ENCODE data around the gene RAG2. TPM values are rescaled to one million over a fixed set of nuclear protein-coding genes. Genes with fewer than 3 reads are reported as not detected.

RAG2 gene
- not detected for polyA plus RNA-seq (2013, experiment 1 of 2)
- polyA plus RNA-seq (2013, experiment 2 of 2) = not detected

DNA sequence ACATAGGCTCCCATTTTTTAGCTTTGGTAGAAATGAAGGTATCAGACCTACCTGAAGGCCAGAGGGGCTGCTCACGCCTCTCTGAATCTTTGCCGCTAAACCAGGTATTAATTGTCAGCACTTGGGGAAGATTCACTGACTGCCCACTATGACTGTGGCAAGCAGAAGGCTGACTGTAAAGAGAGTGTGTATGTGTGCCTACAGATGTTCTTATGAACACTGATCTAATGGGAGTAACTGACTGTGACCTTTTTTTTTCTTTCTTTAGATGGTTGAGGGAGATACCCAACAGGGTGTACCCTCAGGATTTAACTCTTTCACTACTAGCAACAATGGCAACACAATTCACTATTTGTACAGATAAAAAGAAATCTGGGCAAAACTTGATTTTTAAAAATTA lies at the start of gene RAG2:
TSS of gene RAG2 (minus strand) at position 186 of the 400 bp plus-strand sequence. CDS start 4,068 bp downstream, outside the sequence.
- Histone ChIP-seq H3K4me1 (ENCODE audit: insufficient read depth, low read length) (no peaks in the 10 kb centered on the region; the same call in 1 of the 2 replicates), H3K27me3 (ENCODE audit: insufficient read depth, low read length) (peaks cover under 1% of the 10 kb centered on the region; the same call in 1 of the 2 replicates), H3K36me3 (ENCODE audit: insufficient read depth, low read length) (no peaks in the 10 kb centered on the region), H3K4me3 (ENCODE audit: low read length) (no peak within 1 kb of the TSS), H3K9ac (ENCODE audit: low read depth, low read length) (no peak within 1 kb of the TSS), H3K27ac (ENCODE audit: low read depth, low read length) (no peak within 1 kb of the TSS), H3K9me3 (ENCODE audit: insufficient read depth, low read depth, low read length) (no peaks in the 10 kb centered on the region)
- 90% methylated on average over 2 of the region's 2 CpGs for WGBS

DNA sequence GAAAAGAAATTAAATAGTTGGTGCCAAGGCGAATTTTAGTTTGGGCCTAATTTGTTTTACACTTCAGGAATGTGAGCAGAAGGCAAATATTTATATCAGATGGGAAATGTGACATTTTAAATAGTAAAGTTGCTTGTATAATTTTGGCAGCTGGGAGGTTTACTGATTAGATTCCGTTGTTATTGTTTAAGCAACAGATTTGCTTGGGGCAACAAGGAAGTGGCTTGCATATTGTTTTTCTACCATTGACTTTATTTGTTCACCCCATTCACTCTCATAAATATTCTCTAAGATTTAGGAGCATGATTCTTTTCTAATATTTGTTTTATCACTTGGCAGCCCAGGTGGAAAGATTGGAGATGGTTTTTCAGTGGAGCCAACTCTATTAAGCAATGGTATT lies 40.5 kb upstream of the RAG2 start:
- H3K27ac ChIP-seq (ENCODE audit: low read depth, low read length) = no peak overlapping the region
- no peaks in the 10 kb centered on the region for H3K4me1 ChIP-seq (ENCODE audit: insufficient read depth, low read length)

DNA sequence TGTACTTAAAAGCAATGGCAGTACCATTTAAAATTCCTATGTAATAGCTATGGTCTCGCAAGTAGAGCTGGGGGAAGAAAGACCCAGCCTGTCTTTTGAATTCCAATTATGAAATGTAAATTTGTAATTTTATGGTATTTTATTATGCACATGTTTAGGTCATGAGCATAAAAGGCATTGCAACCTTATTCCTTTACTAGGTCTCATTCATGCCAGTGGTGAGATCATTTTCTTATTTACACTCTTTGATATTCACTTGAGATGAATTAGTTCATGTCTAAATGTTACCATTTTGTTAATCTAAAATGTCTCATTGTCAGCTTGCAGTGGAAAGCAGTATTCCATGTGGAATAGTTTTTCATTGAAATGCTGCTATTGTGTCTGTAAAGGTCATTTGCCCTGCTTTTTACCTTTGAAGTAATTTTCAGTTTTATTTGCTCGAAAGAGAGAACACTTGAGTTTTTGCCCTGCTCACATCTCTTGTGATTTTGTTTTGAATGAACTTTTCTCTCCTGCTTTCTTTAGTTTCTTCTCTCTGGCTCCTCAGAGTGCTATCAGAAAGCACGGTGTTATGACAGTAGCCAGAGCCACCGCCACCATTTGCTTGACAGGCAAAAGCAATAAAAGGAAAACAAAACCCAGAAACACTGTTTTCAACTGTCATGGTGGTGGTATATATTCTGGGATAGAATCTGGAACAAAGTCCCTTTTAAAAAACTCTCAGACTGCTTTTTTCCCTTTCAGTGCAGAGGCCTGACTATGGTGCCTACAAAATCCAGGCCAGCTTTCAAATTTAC lies 37.2 kb upstream of the RAG2 start:
- H3K9me3 ChIP-seq (ENCODE audit: insufficient read depth, low read depth, low read length) = no peaks in the 10 kb centered on the region
- no peaks in the 10 kb centered on the region for H3K36me3 ChIP-seq (ENCODE audit: insufficient read depth, low read length)
- no peak overlapping the region for H3K27ac ChIP-seq (ENCODE audit: low read depth, low read length)
- no peaks in the 10 kb centered on the region for H3K4me1 ChIP-seq (ENCODE audit: insufficient read depth, low read length)
- H3K9ac ChIP-seq (ENCODE audit: low read depth, low read length) = no peak overlapping the region
- H3K27me3 ChIP-seq (ENCODE audit: insufficient read depth, low read length) = no peaks in the 10 kb centered on the region
- H3K4me3 ChIP-seq (ENCODE audit: low read length) = no peak overlapping the region
- WGBS = 99% methylated on average over 4 of the region's 4 CpGs

More for the DNA sequence above, 40.5 kb upstream of the RAG2 start:
- H3K9me3 ChIP-seq (ENCODE audit: insufficient read depth, low read depth, low read length) = no peaks in the 10 kb centered on the region
- no peak overlapping the region for H3K4me3 ChIP-seq (ENCODE audit: low read length)
- 91% methylated on average over 2 of the region's 2 CpGs for WGBS
- no peak overlapping the region for H3K9ac ChIP-seq (ENCODE audit: low read depth, low read length)
- H3K27me3 ChIP-seq (ENCODE audit: insufficient read depth, low read length) = no peaks in the 10 kb centered on the region
- no peaks in the 10 kb centered on the region for H3K36me3 ChIP-seq (ENCODE audit: insufficient read depth, low read length)

DNA sequence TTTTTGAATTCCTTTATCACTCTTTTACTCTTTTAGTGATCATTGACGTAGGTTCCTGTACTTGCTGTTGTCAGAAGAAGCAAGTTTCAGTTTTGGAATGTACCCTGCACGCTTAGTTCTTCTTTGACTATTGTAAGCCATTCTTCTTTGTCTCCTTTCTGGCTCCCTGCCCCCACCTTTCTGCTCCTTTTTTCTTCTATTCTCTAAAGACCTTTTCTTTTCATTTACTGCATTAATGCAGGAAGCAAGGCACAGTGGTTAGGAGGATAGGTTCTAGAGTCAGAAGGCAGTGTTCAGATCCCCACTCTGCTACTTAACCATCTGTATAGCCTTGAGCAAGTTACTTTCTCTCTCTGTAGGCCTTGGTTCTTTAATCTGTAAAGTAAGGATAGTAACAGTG lies 33.7 kb upstream of the RAG2 start:
- Histone ChIP-seq H3K4me1 (ENCODE audit: insufficient read depth, low read length) (no peaks in the 10 kb centered on the region), H3K27me3 (ENCODE audit: insufficient read depth, low read length) (no peaks in the 10 kb centered on the region), H3K9ac (ENCODE audit: low read depth, low read length) (no peak overlapping the region), H3K9me3 (ENCODE audit: insufficient read depth, low read depth, low read length) (no peaks in the 10 kb centered on the region), H3K27ac (ENCODE audit: low read depth, low read length) (no peak overlapping the region), H3K4me3 (ENCODE audit: low read length) (no peak overlapping the region), H3K36me3 (ENCODE audit: insufficient read depth, low read length) (no peaks in the 10 kb centered on the region)
- WGBS = 93% methylated on average over 2 of the region's 2 CpGs

GRCh38 chr11:36628765-36629244 lies 30.8 kb upstream of the RAG2 start:
- no peak overlapping the region for H3K27ac ChIP-seq (ENCODE audit: low read depth, low read length)
- no peaks in the 10 kb centered on the region for H3K27me3 ChIP-seq (ENCODE audit: insufficient read depth, low read length)
- no peaks in the 10 kb centered on the region for H3K36me3 ChIP-seq (ENCODE audit: insufficient read depth, low read length)
- 92% methylated on average over 4 of the region's 4 CpGs for WGBS
- no peak overlapping the region for H3K4me3 ChIP-seq (ENCODE audit: low read length)
- H3K4me1 ChIP-seq (ENCODE audit: insufficient read depth, low read length) = no peaks in the 10 kb centered on the region
- no peaks in the 10 kb centered on the region for H3K9me3 ChIP-seq (ENCODE audit: insufficient read depth, low read depth, low read length)
- no peak overlapping the region for H3K9ac ChIP-seq (ENCODE audit: low read depth, low read length)

DNA sequence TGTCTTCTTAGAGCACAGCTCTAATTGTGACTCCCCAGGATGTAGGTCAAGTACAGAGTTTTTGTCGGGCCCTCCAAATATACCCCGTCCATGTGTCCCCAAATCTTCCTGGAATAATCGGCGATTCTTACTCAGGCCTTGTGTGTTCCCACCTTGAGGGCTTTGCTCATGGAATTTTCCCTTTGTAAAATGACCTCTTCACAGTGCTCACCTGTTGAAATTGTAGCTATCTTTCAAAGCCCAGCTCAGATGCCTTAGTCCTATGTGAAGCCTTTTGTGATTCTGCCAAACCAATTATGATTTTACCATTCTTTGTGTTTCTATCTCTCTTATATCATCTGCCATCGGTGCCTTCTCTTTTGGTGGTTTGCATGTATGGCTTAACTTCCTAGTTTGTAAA lies 30.1 kb upstream of the RAG2 start:
- H3K9ac ChIP-seq (ENCODE audit: low read depth, low read length) = no peak overlapping the region
- no peak overlapping the region for H3K4me3 ChIP-seq (ENCODE audit: low read length)
- no peaks in the 10 kb centered on the region for H3K4me1 ChIP-seq (ENCODE audit: insufficient read depth, low read length)
- no peaks in the 10 kb centered on the region for H3K9me3 ChIP-seq (ENCODE audit: insufficient read depth, low read depth, low read length)
- H3K36me3 ChIP-seq (ENCODE audit: insufficient read depth, low read length) = no peaks in the 10 kb centered on the region
- H3K27me3 ChIP-seq (ENCODE audit: insufficient read depth, low read length) = no peaks in the 10 kb centered on the region
- WGBS = 90% methylated on average over 5 of the region's 5 CpGs
- no peak overlapping the region for H3K27ac ChIP-seq (ENCODE audit: low read depth, low read length)

GRCh38 chr11:36627471-36627870 lies 29.4 kb upstream of the RAG2 start:
- Histone ChIP-seq H3K9ac (ENCODE audit: low read depth, low read length) (no peak overlapping the region), H3K4me3 (ENCODE audit: low read length) (no peak overlapping the region), H3K27me3 (ENCODE audit: insufficient read depth, low read length) (no peaks in the 10 kb centered on the region), H3K4me1 (ENCODE audit: insufficient read depth, low read length) (no peaks in the 10 kb centered on the region), H3K27ac (ENCODE audit: low read depth, low read length) (no peak overlapping the region), H3K9me3 (ENCODE audit: insufficient read depth, low read depth, low read length) (no peaks in the 10 kb centered on the region), H3K36me3 (ENCODE audit: insufficient read depth, low read length) (no peaks in the 10 kb centered on the region)
- 94% methylated on average over 2 of the region's 2 CpGs for WGBS

- Histone ChIP-seq H3K27me3 (ENCODE audit: insufficient read depth, low read length) (no peaks in the 10 kb centered on the region), H3K9ac (ENCODE audit: low read depth, low read length) (no peak overlapping the region), H3K4me3 (ENCODE audit: low read length) (no peak overlapping the region), H3K27ac (ENCODE audit: low read depth, low read length) (no peak overlapping the region), H3K9me3 (ENCODE audit: insufficient read depth, low read depth, low read length) (no peaks in the 10 kb centered on the region), H3K36me3 (ENCODE audit: insufficient read depth, low read length) (no peaks in the 10 kb centered on the region), H3K4me1 (ENCODE audit: insufficient read depth, low read length) (no peaks in the 10 kb centered on the region)
- 80% methylated on average over 1 of the region's 1 CpG for WGBS
These were observed 29.0 kb upstream of the RAG2 start for GRCh38 chr11:36627006-36627405.

GRCh38 chr11:36623494-36623893 lies 25.5 kb upstream of the RAG2 start:
- Histone ChIP-seq H3K9ac (ENCODE audit: low read depth, low read length) (no peak overlapping the region), H3K27me3 (ENCODE audit: insufficient read depth, low read length) (no peaks in the 10 kb centered on the region), H3K4me3 (ENCODE audit: low read length) (no peak overlapping the region), H3K27ac (ENCODE audit: low read depth, low read length) (no peak overlapping the region), H3K9me3 (ENCODE audit: insufficient read depth, low read depth, low read length) (no peaks in the 10 kb centered on the region), H3K4me1 (ENCODE audit: insufficient read depth, low read length) (no peaks in the 10 kb centered on the region), H3K36me3 (ENCODE audit: insufficient read depth, low read length) (no peaks in the 10 kb centered on the region)
- WGBS = 93% methylated on average over 5 of the region's 5 CpGs

DNA sequence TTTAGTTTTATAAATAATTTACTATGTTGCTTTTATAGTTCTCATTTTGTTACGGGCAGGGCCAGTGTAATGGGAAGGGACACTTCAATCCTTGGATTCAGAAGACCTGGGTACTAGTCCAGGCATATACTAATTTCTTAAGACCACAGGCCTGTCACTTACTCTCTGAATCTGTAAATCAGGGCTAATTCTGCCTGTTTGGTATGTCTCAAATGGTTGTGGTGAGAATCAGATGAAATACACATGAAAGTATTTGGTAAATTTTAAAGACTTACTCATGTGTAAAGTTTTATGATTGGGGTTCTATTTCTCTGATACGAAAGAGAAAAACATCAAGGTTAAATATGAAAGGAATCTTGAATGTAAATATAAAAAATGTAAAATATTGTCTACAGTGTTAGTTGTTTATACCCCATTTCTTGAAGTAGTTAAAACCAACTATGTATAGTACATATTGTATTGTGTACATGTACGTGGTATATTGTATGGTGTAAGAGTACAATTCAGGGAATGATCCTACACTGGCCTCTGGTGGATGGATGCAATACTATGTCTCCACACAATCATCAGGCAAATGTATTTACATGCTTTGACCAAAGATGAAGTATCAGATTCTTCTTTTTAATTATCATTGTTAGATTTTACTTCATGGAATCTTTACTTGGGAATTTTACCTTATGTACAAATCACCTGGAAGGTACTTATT lies 24.5 kb upstream of the RAG2 start:
- no peak overlapping the region for H3K9ac ChIP-seq (ENCODE audit: low read depth, low read length)
- H3K27ac ChIP-seq (ENCODE audit: low read depth, low read length) = no peak overlapping the region

DNA sequence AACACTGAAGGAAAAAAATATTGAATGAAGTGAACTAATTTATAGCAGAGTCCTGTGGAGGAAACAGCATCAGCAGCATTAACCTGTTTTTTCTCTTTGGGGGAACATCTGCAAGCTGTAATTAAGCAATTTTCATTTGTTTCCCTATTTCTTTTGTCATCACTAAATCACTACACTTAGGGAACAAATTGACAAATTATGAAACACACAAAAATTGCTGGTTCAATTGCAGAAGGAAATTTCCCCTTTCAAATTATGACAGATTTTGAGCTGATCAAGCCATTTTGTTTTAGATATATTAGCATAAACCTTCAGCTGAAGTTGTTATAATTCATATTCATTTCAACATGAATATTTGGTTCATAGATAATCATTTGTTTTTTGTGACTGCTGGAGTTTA lies 22.2 kb upstream of the RAG2 start:
- no peaks in the 10 kb centered on the region for H3K4me1 ChIP-seq (ENCODE audit: insufficient read depth, low read length)
- no peak overlapping the region for H3K4me3 ChIP-seq (ENCODE audit: low read length)
- H3K9me3 ChIP-seq (ENCODE audit: insufficient read depth, low read depth, low read length) = no peaks in the 10 kb centered on the region
- H3K36me3 ChIP-seq (ENCODE audit: insufficient read depth, low read length) = no peaks in the 10 kb centered on the region
- H3K27me3 ChIP-seq (ENCODE audit: insufficient read depth, low read length) = no peaks in the 10 kb centered on the region
- H3K27ac ChIP-seq (ENCODE audit: low read depth, low read length) = no peak overlapping the region
- H3K9ac ChIP-seq (ENCODE audit: low read depth, low read length) = no peak overlapping the region

More for the DNA sequence above, 24.5 kb upstream of the RAG2 start:
- H3K9me3 ChIP-seq (ENCODE audit: insufficient read depth, low read depth, low read length) = no peaks in the 10 kb centered on the region
- no peaks in the 10 kb centered on the region for H3K36me3 ChIP-seq (ENCODE audit: insufficient read depth, low read length)
- no peaks in the 10 kb centered on the region for H3K4me1 ChIP-seq (ENCODE audit: insufficient read depth, low read length)
- H3K27me3 ChIP-seq (ENCODE audit: insufficient read depth, low read length) = no peaks in the 10 kb centered on the region
- no peak overlapping the region for H3K4me3 ChIP-seq (ENCODE audit: low read length)
- WGBS = 96% methylated on average over 2 of the region's 3 CpGs

Measured in HUES64 (cell line).